SK-N-SH (cell line): Measurements from ENCODE around the gene DCST1.

Experiments
- GABPA ChIP-seq: IDR thresholded peaks from 2 replicates; pipeline ENCODE4 v1.4.0; 2012; ENCODE audit warnings: low read depth, mild to moderate bottlenecking
- YY1 ChIP-seq: IDR thresholded peaks from 2 replicates; pipeline ENCODE4 v1.4.0; 2012; ENCODE audit warnings: low read depth, mild to moderate bottlenecking
- TF ChIP-seq, protein P1 (sequence below): fragments of 200-600 bp; sonication (generic); IDR thresholded peaks from 2 replicates; pipeline ENCODE4 v1.6.1; 2017; ENCODE audit warnings: antibody characterized with exemption, mild to moderate bottlenecking, moderate library complexity
- TF ChIP-seq, protein P2 (sequence below): IDR thresholded peaks from 2 replicates; pipeline ENCODE4 v1.4.0; 2012; ENCODE audit warnings: low read depth, borderline replicate concordance
- TF ChIP-seq, protein P3 (sequence below): IDR thresholded peaks from 2 replicates; pipeline ENCODE4 v1.6.1; 2012; ENCODE audit warnings: mild to moderate bottlenecking, low read depth, low read length, moderate library complexity

DNA sequence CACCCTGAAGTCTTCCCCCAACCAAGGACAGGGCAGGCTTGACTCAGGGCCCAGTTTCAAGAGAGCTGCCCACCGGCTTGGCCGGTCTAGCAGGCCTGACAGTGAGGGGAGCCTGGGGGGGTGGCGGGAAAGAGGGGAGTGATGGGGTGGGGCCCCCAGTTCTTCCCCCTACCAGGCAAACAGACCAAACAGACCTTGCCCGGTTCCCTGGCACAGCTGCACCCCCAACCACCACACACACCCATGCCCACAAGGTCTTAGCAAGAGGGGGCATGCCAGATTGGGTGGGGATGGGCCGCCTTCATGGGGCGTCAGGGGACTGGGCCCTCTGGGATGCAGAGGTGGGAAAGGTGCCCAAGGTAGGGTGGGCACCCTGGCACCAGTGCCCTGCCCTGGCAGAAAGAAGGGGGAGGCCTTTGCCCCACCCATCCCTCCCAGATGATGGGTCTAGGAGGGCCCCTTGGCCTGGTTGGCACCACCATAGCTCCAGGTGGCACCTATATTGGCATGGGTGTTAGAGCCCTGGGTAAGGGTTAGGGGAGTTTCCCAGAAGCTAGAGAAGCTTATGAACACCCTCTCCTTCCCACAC is 22.1 kb upstream of the DCST1 start:
- TF ChIP-seq, protein P1, sequence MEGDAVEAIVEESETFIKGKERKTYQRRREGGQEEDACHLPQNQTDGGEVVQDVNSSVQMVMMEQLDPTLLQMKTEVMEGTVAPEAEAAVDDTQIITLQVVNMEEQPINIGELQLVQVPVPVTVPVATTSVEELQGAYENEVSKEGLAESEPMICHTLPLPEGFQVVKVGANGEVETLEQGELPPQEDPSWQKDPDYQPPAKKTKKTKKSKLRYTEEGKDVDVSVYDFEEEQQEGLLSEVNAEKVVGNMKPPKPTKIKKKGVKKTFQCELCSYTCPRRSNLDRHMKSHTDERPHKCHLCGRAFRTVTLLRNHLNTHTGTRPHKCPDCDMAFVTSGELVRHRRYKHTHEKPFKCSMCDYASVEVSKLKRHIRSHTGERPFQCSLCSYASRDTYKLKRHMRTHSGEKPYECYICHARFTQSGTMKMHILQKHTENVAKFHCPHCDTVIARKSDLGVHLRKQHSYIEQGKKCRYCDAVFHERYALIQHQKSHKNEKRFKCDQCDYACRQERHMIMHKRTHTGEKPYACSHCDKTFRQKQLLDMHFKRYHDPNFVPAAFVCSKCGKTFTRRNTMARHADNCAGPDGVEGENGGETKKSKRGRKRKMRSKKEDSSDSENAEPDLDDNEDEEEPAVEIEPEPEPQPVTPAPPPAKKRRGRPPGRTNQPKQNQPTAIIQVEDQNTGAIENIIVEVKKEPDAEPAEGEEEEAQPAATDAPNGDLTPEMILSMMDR, result no peak
- TF ChIP-seq GABPA (no peak), YY1 (no peak)
- TF ChIP-seq, protein P2, sequence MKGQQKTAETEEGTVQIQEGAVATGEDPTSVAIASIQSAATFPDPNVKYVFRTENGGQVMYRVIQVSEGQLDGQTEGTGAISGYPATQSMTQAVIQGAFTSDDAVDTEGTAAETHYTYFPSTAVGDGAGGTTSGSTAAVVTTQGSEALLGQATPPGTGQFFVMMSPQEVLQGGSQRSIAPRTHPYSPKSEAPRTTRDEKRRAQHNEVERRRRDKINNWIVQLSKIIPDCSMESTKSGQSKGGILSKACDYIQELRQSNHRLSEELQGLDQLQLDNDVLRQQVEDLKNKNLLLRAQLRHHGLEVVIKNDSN, result no peak
- TF ChIP-seq, protein P3, sequence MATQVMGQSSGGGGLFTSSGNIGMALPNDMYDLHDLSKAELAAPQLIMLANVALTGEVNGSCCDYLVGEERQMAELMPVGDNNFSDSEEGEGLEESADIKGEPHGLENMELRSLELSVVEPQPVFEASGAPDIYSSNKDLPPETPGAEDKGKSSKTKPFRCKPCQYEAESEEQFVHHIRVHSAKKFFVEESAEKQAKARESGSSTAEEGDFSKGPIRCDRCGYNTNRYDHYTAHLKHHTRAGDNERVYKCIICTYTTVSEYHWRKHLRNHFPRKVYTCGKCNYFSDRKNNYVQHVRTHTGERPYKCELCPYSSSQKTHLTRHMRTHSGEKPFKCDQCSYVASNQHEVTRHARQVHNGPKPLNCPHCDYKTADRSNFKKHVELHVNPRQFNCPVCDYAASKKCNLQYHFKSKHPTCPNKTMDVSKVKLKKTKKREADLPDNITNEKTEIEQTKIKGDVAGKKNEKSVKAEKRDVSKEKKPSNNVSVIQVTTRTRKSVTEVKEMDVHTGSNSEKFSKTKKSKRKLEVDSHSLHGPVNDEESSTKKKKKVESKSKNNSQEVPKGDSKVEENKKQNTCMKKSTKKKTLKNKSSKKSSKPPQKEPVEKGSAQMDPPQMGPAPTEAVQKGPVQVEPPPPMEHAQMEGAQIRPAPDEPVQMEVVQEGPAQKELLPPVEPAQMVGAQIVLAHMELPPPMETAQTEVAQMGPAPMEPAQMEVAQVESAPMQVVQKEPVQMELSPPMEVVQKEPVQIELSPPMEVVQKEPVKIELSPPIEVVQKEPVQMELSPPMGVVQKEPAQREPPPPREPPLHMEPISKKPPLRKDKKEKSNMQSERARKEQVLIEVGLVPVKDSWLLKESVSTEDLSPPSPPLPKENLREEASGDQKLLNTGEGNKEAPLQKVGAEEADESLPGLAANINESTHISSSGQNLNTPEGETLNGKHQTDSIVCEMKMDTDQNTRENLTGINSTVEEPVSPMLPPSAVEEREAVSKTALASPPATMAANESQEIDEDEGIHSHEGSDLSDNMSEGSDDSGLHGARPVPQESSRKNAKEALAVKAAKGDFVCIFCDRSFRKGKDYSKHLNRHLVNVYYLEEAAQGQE, result no peak
